HG03521 (cell line): Measurements from ENCODE around the gene CXCL11.
"Not testable (repeated sequence)": the region's sequence is repeated elsewhere in the genome, so short reads cannot be mapped to it uniquely, and the experiment has no call there.

Source experiments
- ATAC-seq: cut with Tn5 transposase; IDR thresholded peaks from one replicate; pipeline ENCODE4 v1.9.1; 2021; ENCODE audit warnings: mild to moderate bottlenecking, moderate library complexity; ENCODE audit not compliant: unreplicated experiment

The CXCL11 gene

DNA sequence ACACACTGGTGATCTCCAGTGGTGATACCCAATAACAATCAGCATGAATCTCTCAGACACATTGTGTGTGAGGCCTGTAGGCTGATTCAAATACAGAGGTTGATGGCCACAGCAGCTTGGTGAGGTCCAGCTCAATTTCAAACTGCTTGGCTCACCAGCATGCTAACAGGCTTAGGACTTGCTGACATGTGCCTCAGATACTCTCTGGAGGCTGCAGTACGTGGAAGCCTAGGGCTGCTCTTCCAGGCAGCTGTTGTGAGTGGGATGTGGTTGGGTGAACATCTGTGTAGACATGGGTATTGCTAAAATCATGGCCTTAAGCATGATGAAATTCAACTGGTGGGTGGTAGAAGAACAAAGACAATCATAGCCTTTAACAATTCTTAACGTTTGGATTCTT is 32.8 kb downstream of the CXCL11 start:
- no peak for ATAC-seq

DNA sequence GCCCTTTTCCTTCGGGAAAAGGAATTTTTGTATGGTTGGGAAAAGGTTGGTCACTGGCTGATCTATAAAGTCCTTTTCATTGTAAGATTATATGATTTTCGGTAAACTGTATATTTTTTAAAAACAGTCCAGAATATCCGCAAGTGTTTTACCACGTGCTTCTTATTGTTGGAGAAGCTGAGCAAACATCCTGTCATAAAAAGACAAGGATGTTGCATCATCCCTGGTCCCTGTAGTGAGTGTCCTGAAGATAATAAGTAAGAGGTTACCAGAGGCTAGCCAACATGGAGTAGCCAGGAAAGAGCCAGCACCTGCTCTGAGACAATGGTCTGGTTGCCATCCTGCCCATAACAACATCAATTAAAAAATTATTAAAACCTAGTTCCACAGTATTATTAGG is 33.7 kb downstream of the CXCL11 start:
- ATAC-seq, result no peak

DNA sequence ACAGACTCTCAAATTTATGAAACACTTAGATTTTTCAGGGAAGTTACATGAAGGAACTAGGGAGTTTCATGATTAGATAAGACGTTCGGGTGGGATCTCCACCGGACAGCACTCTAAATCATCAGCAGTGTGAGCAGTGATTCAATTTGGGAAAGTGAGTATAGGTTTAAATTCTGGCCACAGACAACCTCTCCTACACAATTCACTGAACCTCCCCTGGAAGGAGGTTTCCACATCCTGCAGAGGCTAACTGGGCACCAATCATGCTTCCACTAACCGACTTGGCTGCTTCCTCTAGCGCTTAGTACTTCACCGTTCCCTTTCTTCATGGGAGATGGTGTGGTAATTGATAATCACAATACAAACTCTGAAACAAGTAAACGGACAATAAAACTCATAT is 34.2 kb downstream of the CXCL11 start:
- ATAC-seq, result no peak

DNA sequence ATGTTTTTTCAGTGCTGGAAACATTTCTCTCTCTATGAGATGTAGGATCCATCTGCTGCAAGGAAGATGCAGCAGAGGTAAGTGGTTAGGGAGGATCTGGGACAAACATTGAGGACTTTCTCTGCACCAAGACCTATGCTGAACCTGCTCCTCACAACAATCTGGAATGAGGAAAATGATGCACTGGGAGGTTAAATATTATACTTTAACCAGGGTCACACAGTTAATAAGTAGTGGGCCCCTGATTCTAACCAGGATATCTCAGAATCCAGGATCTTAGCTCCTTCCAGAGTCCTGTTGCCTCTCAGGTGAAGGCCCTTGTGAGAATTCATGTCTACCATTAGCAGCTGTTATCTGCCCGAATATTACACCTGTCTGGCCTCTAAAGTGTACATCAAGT is 35.6 kb downstream of the CXCL11 start:
- no peak for ATAC-seq

DNA sequence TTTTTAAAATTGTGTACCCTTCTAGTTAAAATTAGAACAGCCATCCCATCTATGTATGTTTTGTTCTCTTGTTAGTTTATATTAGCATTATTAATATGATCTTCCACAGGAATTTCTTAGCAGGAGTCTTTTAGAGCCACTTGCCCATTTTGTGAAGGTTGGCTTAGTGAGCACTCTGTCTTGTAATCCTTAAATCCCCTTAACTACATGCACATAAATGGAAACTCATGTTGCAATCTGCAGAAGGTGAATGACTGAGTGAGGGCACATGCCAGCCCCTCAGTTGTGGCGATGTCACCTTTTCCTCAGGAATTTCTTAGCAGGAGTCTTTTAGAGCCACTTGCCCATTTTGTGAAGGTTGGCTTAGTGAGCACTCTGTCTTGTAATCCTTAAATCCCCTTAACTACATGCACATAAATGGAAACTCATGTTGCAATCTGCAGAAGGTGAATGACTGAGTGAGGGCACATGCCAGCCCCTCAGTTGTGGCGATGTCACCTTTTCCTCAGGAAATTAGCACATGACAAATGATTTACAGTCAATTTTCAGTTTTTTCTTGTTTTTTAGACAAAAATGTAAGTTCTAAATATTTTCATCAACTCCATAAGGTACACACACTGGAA is 37.2 kb downstream of the CXCL11 start:
- ATAC-seq, result not testable (repeated sequence)

DNA sequence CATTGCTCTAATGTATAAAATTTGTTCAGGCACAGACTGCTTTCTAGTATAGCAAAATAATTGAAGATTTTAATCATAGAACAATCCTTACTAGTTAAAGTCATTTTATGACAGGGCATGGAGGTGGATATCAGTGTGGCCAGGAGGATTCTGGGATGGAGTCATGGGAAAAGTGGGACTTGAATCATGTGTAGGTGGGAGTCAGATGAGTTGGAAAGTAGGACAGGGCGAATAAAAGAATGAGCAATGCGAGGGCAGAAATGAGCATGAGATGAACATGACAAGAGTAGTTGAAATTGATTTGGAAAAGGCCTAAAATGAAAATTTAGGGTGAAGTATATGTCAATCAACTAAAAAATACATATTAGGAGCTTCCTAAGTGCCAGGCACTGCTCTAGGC is 37.9 kb downstream of the CXCL11 start:
- no peak for ATAC-seq

DNA sequence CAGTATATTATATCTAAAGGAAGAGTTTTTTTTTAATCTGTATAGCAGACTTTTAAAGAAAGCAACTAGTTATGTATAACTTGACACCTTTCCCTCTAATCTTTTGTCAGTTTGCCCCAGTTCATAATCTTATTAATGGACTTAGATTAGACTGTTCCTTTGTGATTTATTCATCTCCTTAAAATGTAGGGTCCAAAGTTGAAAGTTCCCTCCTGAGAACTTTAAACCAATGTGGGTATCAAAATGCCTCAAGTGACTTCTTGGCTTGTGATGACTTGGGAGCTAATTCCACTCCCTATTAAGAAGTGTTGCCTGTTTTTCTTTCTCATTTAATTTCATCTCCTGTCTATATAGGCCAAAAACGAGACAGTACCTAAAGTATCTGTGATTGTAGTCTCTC is 38.8 kb downstream of the CXCL11 start:
- ATAC-seq, result no peak

DNA sequence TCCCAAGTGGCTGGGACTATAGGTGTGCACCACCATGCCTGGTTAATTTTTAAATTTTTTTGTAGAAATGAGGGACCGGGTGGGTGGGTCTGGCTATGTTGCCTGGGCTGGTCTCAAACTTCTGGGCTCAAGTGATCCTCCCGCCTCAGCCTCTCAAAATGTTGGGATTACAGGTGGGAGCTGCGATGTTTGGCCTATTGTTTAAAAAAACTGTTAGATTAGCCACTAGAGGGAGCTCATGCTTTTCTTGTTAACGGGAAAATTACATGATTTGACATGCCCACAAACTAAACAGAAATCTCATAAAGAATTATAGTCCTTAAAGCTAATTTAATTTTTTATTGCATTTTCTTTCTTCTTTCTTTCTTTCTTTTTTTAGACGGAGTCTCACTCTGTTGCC is 40.1 kb downstream of the CXCL11 start:
- no peak for ATAC-seq

DNA sequence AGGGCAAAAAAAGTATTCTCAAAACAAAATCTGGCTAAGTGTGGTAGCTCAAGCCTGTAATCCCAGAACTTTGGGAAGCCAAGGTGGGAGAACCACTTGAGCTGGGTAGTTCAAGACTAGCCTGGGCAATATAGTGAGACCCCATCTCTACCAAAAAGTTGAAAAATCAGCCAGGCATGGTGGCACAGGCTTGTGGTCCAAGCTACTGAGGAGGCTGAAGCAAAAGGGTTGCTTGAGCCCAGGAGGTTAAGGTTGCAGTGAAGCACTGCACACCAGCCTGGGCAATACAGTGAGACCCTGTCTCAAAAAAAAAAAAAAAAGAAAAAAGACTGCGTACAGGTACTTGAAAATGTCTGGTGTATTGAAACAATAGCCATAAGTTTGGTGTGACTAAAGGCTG is 43.4 kb downstream of the CXCL11 start:
- no peak for ATAC-seq

DNA sequence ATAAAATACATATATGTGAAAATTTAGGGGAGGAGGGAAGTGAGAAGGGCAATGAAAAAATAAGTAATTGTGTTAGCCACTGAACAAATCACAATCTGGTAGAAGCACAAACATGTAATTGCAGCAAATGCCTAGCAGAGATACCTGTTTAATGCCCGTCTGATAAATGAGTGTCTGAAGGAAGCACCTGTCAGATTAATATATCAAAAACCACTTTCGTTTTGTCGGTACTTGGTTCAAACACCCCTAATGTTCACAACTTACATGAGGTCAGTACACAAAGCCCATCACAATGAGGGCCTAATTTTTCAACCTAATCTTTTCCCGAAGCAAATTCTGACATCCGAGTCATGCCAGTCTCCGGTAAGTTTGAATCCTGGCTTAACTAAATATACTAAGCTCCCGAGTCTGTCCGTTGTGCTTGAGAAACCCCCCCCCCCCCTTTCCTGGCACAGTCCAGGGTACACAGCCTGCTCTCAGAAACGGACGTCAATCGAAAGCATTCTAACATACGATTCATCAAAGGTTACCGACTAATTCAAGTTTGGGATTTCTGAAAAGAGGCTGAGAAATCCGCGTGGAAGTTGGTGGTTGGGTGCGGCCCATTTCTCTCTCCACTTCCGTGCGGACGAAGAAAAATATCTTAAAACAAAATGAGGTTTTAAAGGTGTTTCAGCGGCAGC is 45.9 kb downstream of the CXCL11 start:
- no peak for ATAC-seq

DNA sequence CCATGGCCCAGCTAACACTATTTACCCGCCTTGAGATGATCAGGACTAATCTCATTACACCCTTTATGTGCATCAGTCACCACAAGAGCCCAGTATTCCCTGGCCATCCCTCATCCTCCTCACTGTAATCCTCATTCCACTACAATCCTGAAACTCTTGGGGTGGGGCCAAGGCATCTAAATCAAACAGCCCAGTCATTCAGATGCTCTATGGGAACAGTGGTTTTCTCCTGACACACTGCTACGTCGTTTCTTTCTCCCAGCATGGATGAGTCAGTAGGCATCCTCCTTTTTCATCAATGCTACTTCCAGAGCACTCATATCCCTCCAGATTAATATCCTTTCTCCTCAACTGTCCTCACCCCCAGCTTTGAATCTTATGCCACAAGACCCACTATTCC is 50.8 kb downstream of the CXCL11 start:
- no peak for ATAC-seq
